OCI-LY1 (cell line): ENCODE results near the gene ASPDH.

Source experiments
- H2AFZ ChIP-seq: fragments of 200-600 bp; sonication (generic), shearing (Covaris generic); 2 replicates; pipeline ENCODE4 v1.6.0; 2014; ENCODE audit warnings: antibody characterized with exemption, mild to moderate bottlenecking, low read length
- H3F3A ChIP-seq: fragments of 200-600 bp; sonication (generic), shearing (Covaris generic); 2 replicates; pipeline ENCODE4 v1.6.0; 2014; ENCODE audit warnings: mild to moderate bottlenecking, antibody characterized with exemption, low read length, moderate library complexity; ENCODE audit not compliant: insufficient read depth
- H3K27ac ChIP-seq: fragments of 200-600 bp; sonication (generic); 2 replicates; pipeline ENCODE4 v1.5.1; 2014; ENCODE audit warnings: low read length, mixed run types, mild to moderate bottlenecking, low read depth; ENCODE audit not compliant: poor library complexity, severe bottlenecking
- H3K27me3 ChIP-seq: fragments of 200-600 bp; sonication (generic); 2 replicates; pipeline ENCODE4 v1.6.0; 2014; ENCODE audit warnings: antibody characterized with exemption, mild to moderate bottlenecking, low read length, moderate library complexity; ENCODE audit not compliant: insufficient read depth
- H3K36me3 ChIP-seq: fragments of 200-600 bp; sonication (generic); 2 replicates; pipeline ENCODE4 v1.6.1; 2014; ENCODE audit warnings: mild to moderate bottlenecking, antibody characterized with exemption, low read length, moderate library complexity, mixed read lengths; ENCODE audit not compliant: insufficient read depth
- H3K4me1 ChIP-seq: fragments of 200-600 bp; sonication (generic); 2 replicates; pipeline ENCODE4 v1.5.1; 2014; ENCODE audit warnings: mild to moderate bottlenecking, low read length, moderate library complexity; ENCODE audit not compliant: insufficient read depth, severe bottlenecking
- H3K4me2 ChIP-seq: fragments of 200-600 bp; sonication (generic), shearing (Covaris generic); 2 replicates; pipeline ENCODE4 v1.6.1; 2014; ENCODE audit warnings: low read length
- H3K4me3 ChIP-seq: fragments of 200-600 bp; sonication (generic); 2 replicates; pipeline ENCODE4 v1.5.1; 2014; ENCODE audit warnings: low read length, low read depth, mild to moderate bottlenecking, mixed read lengths; ENCODE audit not compliant: poor library complexity, severe bottlenecking
- H3K79me2 ChIP-seq: fragments of 200-600 bp; shearing (Covaris generic); 2 replicates; pipeline ENCODE4 v1.6.1; 2016; ENCODE audit warnings: mixed run types, low read length, mixed read lengths; ENCODE audit not compliant: insufficient read depth
- H3K9ac ChIP-seq: fragments of 200-600 bp; sonication (generic), shearing (Covaris generic); 2 replicates; pipeline ENCODE4 v1.6.1; 2014; ENCODE audit warnings: mild to moderate bottlenecking, low read length, mixed read lengths
- H3K9me2 ChIP-seq: fragments of 200-600 bp; sonication (generic), shearing (Covaris generic); 2 replicates; pipeline ENCODE4 v1.6.1; 2014; ENCODE audit warnings: low read depth, mild to moderate bottlenecking, low read length, mixed read lengths
- H3K9me3 ChIP-seq: fragments of 200-600 bp; shearing (Covaris generic); 2 replicates; pipeline ENCODE4 v1.6.1; 2014; ENCODE audit warnings: low read length, mixed read lengths
- H4K20me1 ChIP-seq: fragments of 200-600 bp; sonication (generic), shearing (Covaris generic); 2 replicates; pipeline ENCODE4 v1.6.0; 2016; ENCODE audit warnings: mild to moderate bottlenecking, low read length; ENCODE audit not compliant: insufficient read depth
- EZH2 ChIP-seq: fragments of 200-600 bp; sonication (generic), shearing (Covaris generic); IDR thresholded peaks from 2 replicates; pipeline ENCODE4 v1.8.0; 2017; ENCODE audit warnings: borderline replicate concordance, mixed run types, mild to moderate bottlenecking, antibody characterized with exemption, low read length, moderate library complexity, mixed read lengths
- TF ChIP-seq, protein P1 (sequence below): fragments of 200-600 bp; sonication (generic), shearing (Covaris generic); IDR thresholded peaks from 2 replicates; pipeline ENCODE4 v1.5.1; 2017; ENCODE audit warnings: mild to moderate bottlenecking, antibody characterized with exemption, low read length, moderate library complexity, mixed read lengths

Gene ASPDH

DNA sequence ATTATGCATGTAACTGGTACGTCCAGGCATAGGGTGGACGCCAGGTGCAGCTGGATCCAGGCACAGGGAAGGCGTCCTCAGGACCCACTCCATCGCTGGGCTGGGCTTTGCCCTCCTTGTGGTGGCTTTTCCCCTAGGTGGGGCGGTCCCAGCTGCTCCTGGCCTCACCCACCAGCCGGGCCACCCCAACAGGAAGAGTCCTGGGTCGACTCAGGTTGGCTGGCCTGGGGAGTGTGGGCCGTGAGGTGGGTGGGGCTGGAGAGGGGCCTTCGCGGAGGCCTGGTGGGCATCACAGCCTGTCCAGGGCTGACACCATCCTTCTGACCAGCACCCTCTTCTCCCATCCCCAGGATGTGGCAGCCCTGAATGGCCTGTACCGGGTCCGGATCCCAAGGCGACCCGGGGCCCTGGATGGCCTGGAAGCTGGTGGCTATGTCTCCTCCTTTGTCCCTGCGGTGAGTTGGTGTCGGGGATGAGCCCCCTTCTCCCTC is 33.9 kb downstream of the ASPDH start:
- Histone ChIP-seq H3K4me3 (no peak overlapping the region), H3K27ac (no peak overlapping the region), H3F3A (no peaks in the 10 kb centered on the region), H3K9me3 (peaks cover 5% of the 10 kb centered on the region), H2AFZ (no peak overlapping the region), H3K36me3 (peaks cover 69% of the 10 kb centered on the region), H3K4me2 (no peak overlapping the region), H3K9ac (no peak overlapping the region), H3K27me3 (no peaks in the 10 kb centered on the region), H4K20me1 (no peaks in the 10 kb centered on the region), H3K4me1 (peaks cover 11% of the 10 kb centered on the region), H3K9me2 (no peaks in the 10 kb centered on the region), H3K79me2 (no peaks in the 10 kb centered on the region)
- TF ChIP-seq, protein P1, sequence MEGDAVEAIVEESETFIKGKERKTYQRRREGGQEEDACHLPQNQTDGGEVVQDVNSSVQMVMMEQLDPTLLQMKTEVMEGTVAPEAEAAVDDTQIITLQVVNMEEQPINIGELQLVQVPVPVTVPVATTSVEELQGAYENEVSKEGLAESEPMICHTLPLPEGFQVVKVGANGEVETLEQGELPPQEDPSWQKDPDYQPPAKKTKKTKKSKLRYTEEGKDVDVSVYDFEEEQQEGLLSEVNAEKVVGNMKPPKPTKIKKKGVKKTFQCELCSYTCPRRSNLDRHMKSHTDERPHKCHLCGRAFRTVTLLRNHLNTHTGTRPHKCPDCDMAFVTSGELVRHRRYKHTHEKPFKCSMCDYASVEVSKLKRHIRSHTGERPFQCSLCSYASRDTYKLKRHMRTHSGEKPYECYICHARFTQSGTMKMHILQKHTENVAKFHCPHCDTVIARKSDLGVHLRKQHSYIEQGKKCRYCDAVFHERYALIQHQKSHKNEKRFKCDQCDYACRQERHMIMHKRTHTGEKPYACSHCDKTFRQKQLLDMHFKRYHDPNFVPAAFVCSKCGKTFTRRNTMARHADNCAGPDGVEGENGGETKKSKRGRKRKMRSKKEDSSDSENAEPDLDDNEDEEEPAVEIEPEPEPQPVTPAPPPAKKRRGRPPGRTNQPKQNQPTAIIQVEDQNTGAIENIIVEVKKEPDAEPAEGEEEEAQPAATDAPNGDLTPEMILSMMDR: no peak
- no peak for TF ChIP-seq EZH2

DNA sequence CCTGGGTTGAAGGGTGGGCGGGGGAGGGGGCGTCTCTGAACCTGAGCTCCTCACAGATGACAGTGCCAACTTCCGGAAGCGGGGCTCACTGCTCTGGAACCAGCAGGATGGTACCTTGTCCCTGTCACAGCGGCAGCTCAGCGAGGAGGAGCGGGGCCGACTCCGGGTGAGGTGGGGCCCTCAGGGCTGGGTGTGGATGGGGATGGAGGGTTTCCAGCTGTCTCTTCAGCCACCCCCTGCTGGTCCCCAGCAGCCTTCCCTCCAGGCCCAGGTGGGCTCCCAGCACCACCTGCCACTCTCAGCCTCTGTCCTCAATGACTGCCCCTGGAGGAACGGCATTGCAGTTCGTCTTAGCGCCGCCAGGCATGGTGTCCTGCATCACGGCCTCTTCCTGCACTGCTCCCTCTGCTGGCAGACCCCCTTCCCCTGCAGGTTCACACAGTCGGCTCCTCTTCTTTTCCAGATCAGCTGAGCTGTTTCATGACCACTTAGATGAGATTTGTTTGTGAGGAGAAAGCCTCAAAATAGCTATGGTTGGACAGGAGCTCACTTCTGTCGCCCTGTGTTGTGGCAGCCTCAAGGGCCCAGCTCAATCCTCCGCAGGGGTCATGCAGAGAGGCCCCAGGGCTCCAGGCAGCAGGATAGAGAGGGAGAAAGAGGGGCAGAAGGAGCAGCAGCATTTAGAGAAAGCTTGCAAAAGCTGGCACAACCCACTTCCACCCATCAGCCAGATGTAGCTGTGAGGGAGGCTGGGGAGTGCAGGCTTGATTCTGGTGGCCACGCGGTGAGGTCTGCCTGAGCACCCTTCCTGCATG is 34.6 kb downstream of the ASPDH start:
- no peak overlapping the region for H3K9ac ChIP-seq
- no peaks in the 10 kb centered on the region for H4K20me1 ChIP-seq
- H3K4me3 ChIP-seq: no peak overlapping the region
- H3K4me2 ChIP-seq: no peak overlapping the region
- peaks cover 11% of the 10 kb centered on the region for H3K4me1 ChIP-seq
- peaks cover 5% of the 10 kb centered on the region for H3K9me3 ChIP-seq
- H3F3A ChIP-seq: no peaks in the 10 kb centered on the region
- TF ChIP-seq, protein P1: peak; percentile 62
- TF ChIP-seq EZH2: no peak
- no peak overlapping the region for H2AFZ ChIP-seq
- H3K79me2 ChIP-seq: no peaks in the 10 kb centered on the region
- no peaks in the 10 kb centered on the region for H3K27me3 ChIP-seq
- peaks cover 62% of the 10 kb centered on the region for H3K36me3 ChIP-seq
- no peak overlapping the region for H3K27ac ChIP-seq
- no peaks in the 10 kb centered on the region for H3K9me2 ChIP-seq

DNA sequence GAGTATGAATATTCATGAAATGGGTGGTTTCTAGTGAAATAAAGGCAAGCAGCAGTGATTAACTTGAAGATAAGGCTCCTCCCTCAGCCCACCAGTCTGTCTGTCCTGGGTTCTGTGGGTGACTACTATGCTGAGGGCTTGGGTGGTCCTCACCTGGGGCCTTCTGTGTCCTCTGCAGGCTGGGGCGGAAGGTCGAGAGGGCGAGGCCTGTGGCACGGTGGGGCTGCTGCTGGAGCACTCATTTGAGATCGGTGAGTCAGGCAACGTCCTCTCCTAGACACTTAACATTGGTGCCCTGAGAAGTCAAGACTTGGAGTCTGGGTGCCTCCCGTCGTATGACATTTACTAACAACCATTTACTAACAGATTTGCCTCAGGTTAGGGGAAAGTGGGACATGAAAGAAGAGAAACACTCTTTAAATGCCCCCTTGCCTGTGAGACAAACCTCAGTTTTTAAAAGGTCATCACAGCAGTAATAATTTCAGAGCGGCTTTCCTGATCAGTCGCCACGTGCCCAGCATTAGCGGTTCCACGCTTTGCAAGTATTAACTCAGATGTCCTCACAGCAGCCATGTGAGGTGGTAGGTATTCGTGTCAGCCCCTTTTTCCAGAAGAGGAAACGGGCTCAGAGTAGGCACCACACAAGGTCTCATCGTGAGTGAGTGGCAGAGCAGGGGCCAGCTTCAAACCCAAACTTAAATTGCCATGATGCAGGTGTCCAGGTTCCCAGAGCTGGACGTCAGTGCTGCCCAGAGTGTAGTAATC is 35.8 kb downstream of the ASPDH start:
- no peaks in the 10 kb centered on the region for H3K79me2 ChIP-seq
- H3K9me2 ChIP-seq: no peaks in the 10 kb centered on the region
- H3K27ac ChIP-seq: no peak overlapping the region
- no peak overlapping the region for H2AFZ ChIP-seq
- H3K4me1 ChIP-seq: peaks cover 11% of the 10 kb centered on the region
- H3K27me3 ChIP-seq: no peaks in the 10 kb centered on the region
- H3K36me3 ChIP-seq: peaks cover 51% of the 10 kb centered on the region
- TF ChIP-seq, protein P1: no peak
- TF ChIP-seq EZH2: no peak
- no peaks in the 10 kb centered on the region for H4K20me1 ChIP-seq
- no peak overlapping the region for H3K9ac ChIP-seq
- peak overlapping the region; percentile 71; the same call in 1 of the 2 replicates for H3K4me2 ChIP-seq
- peak overlapping the region; percentile 92 for H3K4me3 ChIP-seq
- H3K9me3 ChIP-seq: peaks cover 5% of the 10 kb centered on the region
- no peaks in the 10 kb centered on the region for H3F3A ChIP-seq
